Cerebellar cortex (tissue), 1 donor: Measurements from ENCODE around the gene ZBED4.

ENCODE experiments used
- DNase-seq: peaks from one replicate; pipeline ENCODE4 v3.0.0-alpha.2; 2015; ENCODE audit warnings: low spot score

ZBED4 gene, protein sequence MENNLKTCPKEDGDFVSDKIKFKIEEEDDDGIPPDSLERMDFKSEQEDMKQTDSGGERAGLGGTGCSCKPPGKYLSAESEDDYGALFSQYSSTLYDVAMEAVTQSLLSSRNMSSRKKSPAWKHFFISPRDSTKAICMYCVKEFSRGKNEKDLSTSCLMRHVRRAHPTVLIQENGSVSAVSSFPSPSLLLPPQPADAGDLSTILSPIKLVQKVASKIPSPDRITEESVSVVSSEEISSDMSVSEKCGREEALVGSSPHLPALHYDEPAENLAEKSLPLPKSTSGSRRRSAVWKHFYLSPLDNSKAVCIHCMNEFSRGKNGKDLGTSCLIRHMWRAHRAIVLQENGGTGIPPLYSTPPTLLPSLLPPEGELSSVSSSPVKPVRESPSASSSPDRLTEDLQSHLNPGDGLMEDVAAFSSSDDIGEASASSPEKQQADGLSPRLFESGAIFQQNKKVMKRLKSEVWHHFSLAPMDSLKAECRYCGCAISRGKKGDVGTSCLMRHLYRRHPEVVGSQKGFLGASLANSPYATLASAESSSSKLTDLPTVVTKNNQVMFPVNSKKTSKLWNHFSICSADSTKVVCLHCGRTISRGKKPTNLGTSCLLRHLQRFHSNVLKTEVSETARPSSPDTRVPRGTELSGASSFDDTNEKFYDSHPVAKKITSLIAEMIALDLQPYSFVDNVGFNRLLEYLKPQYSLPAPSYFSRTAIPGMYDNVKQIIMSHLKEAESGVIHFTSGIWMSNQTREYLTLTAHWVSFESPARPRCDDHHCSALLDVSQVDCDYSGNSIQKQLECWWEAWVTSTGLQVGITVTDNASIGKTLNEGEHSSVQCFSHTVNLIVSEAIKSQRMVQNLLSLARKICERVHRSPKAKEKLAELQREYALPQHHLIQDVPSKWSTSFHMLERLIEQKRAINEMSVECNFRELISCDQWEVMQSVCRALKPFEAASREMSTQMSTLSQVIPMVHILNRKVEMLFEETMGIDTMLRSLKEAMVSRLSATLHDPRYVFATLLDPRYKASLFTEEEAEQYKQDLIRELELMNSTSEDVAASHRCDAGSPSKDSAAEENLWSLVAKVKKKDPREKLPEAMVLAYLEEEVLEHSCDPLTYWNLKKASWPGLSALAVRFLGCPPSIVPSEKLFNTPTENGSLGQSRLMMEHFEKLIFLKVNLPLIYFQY

DNA sequence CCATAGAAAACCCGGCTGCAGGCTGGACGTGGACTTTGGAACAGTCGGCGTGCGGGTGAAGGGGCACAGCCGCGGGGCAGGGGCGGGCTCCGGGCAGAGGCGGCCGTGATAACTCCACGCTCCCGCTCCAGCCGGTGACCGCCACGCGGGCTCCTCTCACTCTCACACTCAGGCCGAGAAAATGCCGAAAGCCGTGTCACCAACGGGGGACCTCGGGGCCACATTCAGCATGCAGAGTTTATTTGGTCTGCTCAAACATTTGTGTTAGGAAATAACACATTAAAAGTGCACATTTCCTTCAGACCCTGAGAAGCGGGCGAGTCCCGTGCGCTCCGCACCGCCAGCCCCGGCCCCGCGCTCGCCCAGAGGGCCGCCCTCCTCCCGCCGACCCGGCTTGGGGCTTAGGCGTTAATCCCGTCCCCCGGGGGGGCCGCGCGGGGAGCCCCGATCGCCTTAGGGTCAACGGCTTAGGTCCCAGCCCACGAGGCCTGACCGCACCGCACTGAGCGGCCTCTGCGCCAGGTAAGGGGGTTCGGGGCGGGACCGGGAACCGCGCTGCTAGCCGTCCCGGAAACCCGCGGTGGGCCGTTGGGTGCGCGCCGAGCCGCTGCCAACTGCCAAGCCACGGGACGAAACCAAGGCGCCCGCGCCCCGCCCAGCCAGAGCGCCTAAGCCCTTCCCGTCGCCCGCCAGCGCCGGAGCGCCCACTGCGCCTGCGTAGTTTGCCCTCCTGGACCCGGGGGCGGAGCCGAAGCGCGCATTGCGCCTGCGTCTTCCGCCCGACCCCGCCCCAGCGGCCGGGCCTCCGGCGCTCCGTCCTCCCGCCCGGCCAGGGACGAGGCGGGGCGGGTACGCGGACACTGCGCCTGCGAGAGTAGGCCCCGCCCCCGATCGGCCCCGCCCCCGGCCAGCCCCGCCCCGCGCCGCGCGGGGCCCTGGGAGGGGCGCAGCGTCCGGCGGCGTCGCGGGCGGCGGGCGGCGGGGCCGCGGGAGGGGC, at the start of gene ZBED4:
Gene ZBED4 (plus strand): TSS at position 947 of the 997 bp plus-strand sequence. CDS start 29,819 bp downstream, outside the sequence.
- peak; percentile 94 for DNase-seq

DNA sequence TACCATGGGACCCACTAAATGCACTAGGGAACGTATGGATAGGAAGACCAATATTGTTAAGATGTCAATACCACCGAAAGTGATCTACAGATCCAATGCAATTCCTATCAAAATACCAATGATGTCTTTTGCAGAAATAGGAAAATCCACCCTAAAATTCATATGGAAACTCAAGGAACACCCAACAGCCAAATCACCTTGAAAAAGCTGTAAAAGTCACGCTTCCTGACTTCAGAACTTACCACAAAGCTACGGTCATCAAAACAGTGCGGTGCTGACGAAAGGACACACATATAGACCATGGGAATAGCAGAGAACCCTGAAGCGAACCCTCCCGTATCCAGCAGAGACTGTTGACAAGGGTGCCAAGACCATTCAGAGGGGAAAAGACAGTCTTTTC, 46.5 kb upstream of the ZBED4 start:
- DNase-seq: no peak

GRCh38 chr22:49807780-49808708, 45.6 kb upstream of the ZBED4 start:
- no peak for DNase-seq

- no peak for DNase-seq
These were observed 43.2 kb upstream of the ZBED4 start for GRCh38 chr22:49810363-49811019.

DNA sequence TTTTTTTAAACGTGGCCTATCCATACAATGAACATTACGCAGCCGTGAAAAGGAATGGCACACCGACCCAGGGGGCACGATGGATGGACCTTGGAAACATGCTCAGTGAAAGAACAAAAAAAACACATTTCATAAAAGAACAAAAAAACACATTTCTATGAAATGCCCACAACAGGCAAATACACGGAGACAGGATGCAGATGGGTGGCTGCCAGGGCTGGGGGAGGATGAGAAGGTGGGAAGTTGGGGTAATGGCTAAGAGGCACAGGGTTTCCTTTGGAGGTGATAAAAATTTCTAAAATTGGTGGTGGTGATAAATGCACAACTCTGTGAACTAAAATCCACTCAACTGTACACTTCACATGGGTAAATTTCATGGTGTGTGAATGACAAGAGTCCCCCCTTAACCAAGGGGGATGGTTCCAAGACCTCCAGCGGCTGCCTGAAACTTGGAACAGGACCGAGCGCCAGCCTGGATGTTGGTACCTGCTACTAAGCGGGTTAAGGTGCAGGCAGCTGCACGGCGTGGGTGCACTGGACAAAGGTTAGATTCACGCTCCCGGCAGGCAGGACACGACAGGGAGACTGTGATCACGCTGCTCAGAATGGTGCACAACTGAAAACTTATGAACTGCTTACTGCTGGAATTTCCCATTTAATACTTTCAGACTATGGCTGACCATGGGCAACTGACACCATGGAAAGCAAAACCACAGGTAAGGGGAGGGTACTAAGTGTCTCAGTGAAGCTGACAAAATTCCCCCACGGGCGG, 42.4 kb upstream of the ZBED4 start:
- no peak for DNase-seq

- DNase-seq: no peak
These were observed 40.8 kb upstream of the ZBED4 start for GRCh38 chr22:49812838-49813237.

DNA sequence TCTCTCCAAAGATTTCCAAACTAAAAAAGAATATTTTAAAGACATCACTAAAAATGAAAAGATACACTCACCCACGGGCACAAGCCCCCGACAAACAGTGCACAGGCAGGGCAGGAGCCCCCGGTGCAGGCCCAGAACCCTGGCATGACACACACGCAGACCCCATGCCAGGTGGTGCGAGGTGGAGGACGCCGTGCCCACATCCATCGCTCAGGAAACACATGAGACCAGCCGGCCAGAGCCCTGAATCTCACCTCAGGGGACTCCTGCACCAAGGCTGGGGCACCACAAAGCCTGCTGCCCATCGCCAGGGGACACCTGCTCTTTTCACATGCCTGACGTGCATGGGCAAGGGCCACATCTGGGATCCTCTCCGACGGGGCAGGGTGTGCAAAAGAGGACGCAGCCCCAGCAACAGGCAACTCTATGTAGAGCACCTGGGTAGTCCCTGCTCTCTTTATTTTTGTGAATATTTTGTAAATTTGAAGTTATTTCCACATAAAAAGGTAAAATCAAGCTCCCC, 39.4 kb upstream of the ZBED4 start:
- no peak for DNase-seq

DNA sequence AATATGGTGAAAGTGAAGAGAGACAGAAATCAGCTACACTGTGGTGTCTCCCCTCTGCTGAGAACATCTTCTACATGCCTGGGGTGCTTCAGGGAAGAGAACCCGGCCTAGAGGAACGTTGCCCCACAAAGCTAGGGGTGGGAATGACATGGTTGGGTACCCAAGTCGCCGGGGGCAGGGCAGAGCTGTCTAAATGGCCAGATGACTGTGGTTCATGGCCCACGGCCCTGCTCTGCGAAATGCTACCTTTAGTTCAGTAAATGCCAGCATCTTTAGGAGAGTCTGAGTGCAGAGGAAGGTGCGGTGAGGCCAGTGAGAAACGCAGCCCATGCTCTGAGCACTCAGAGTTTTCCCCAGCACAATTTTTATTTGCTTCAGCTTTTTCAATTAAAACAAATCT, 38.8 kb upstream of the ZBED4 start:
- no peak for DNase-seq

- peak; percentile 64 for DNase-seq
These were observed 38.0 kb upstream of the ZBED4 start for GRCh38 chr22:49815641-49816091.

- no peak for DNase-seq
These were observed 36.3 kb upstream of the ZBED4 start for GRCh38 chr22:49817359-49817758.

- DNase-seq: peak; percentile 46
These were observed 32.7 kb upstream of the ZBED4 start for GRCh38 chr22:49820984-49821383.

DNA sequence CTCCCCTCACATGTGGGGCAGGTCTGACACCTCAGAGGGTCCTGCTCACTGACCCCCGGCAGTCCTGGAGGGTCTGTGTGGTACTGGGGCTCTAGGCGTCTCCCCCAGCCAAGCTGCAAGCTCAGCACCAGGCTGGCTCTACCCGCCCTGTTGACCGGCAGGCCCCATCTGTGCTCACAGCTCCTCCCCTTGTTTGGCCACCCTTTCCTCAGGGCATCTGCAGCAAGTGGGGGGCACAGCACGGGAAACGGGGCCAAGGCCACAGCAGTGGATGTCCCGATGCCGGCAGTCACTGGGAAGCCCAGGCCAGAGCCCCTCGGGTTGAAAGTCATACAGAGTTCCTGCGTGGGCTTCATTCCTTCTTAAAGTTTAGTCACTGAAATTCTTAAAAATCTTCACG, 31.9 kb upstream of the ZBED4 start:
- DNase-seq: peak; percentile 30

DNA sequence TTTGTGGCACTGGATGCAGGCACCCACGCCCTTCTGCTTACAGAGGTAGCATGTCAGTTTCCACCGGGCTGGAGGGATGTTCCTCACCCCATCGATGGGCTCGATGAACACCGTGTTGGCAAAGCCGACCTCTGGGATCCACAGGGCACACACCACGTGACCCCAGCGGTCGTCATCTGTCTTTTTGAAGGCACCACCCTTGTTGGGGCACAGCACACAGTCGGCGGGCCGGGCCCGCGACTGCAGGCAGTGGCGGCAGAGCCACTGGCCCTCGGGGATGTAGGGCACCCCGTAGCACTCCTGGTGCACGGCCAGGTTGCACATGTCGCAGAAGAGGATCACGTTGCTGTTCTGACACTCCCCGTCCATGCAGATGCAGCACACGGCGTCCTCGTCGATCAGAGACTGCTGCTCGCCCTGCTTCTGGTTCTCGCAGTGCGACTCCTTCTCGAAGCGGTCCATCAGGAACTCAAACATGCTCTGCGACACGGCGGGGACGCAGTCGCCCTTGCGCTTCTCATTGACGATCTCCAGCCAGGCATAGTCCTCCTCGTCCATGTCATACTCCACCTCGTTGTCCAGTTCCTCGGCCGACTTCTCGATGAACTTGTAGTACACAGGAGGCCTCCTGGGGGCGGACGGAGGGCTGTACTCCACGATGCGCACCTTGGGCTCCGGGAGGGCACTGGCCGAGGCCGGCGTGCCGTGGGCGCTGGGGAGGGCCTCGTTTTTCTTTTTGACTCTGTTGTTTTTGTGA, 30.2 kb upstream of the ZBED4 start:
- DNase-seq: no peak

DNA sequence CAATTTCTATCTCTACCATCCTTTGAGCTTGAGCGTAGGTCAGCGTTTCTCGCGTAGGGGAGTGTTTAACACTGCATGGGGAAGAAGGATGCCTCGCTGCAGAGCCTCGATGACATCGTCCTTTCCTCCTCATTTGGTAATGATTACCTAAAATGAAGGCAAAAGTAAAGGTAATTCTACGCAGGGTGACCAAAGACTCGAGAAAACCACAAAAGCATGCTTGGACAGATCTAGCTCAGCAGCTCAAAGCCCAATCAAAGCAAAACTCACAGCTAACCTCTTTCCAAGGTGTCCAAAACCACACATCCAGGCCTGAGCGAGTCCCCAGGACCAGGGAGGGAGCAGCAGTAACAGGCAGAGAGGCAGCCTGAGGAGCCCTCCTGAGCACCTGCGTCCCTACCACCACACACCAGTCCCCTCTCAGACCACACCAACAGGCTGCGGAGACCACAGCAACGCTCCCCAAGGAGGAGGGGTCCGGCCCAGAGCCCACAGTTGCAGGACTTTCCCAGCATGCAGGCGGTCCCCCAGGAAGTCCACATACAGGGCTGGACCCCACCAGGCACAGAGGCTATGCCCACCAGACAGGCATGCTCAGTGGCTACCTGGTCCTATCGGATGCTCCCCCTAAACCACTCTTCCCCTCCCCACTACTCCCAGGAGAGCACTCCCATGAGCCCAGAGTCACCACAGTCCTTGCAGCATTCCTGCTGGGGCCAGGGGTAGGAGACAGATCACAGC, 29.3 kb upstream of the ZBED4 start:
- no peak for DNase-seq

- no peak for DNase-seq
These were observed 28.7 kb upstream of the ZBED4 start for GRCh38 chr22:49824936-49825335.

GRCh38 chr22:49825436-49825835, 28.2 kb upstream of the ZBED4 start:
- DNase-seq: no peak
